Measurements from ENCODE around the gene LSM14A. TPM values are rescaled to one million over a fixed set of nuclear protein-coding genes. Genes with fewer than 3 reads are reported as not detected.

LSM14A gene
- total RNA-seq, 1 donor from 2014 or later = 89.5 TPM

DNA sequence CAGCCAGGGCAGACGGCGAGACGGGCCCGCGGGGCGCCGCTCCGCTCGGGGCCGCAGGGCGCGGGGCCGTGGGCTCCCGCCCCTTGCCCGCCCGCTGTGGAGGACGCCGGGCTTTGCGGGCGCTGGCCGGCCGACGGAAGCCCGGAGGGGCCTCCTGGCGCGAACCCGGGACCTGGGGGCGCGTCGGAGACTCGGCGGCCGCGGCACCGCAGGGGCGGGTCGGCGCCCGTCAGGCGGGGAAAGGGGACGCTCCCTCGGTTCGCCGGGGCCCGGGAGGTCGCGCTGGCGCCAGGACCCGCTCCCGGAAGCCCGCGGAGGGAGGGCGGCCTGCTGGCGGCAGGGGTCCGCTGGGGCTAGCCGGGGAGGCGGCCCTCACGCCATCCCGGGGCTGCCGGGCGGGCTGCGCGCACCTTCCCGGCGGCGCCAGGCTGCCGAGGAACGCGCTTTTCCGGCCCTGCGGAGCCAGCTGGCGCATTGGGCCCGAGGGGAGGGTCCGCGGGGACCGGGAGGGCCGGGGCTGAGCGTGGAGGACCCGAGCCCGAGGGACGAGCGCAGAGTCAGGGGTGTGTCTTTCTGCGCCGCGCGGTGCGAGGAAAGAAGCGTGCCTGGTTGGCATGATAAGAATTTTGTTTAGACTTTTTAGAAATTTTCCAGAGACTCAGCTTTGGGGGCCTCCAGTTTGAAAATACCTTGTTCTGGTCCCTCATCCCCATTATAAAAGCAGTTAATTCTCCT lies 82.6 kb downstream of the LSM14A start:
- peaks cover 14% of the 10 kb centered on the region for H3K9me3 Mint-ChIP-seq (ENCODE audit: unreplicated experiment)
- H3K27ac Mint-ChIP-seq (ENCODE audit: unreplicated experiment) = peak overlapping the region; percentile 85
- peak overlapping the region; percentile 92 for H3K4me3 Mint-ChIP-seq (ENCODE audit: unreplicated experiment)
- DNase-seq = peak; percentile 73
- H3K27me3 Mint-ChIP-seq (ENCODE audit: unreplicated experiment) = peaks cover 8% of the 10 kb centered on the region
- H3K36me3 Mint-ChIP-seq (ENCODE audit: unreplicated experiment) = peaks cover 5% of the 10 kb centered on the region
- H3K4me1 Mint-ChIP-seq (ENCODE audit: low read depth, unreplicated experiment) = peaks cover 12% of the 10 kb centered on the region
- TF ChIP-seq, protein P1, sequence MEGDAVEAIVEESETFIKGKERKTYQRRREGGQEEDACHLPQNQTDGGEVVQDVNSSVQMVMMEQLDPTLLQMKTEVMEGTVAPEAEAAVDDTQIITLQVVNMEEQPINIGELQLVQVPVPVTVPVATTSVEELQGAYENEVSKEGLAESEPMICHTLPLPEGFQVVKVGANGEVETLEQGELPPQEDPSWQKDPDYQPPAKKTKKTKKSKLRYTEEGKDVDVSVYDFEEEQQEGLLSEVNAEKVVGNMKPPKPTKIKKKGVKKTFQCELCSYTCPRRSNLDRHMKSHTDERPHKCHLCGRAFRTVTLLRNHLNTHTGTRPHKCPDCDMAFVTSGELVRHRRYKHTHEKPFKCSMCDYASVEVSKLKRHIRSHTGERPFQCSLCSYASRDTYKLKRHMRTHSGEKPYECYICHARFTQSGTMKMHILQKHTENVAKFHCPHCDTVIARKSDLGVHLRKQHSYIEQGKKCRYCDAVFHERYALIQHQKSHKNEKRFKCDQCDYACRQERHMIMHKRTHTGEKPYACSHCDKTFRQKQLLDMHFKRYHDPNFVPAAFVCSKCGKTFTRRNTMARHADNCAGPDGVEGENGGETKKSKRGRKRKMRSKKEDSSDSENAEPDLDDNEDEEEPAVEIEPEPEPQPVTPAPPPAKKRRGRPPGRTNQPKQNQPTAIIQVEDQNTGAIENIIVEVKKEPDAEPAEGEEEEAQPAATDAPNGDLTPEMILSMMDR (IDR thresholded peaks at IDR 0.05; ENCODE audit: partially characterized antibody, unreplicated experiment) = no peak

DNA sequence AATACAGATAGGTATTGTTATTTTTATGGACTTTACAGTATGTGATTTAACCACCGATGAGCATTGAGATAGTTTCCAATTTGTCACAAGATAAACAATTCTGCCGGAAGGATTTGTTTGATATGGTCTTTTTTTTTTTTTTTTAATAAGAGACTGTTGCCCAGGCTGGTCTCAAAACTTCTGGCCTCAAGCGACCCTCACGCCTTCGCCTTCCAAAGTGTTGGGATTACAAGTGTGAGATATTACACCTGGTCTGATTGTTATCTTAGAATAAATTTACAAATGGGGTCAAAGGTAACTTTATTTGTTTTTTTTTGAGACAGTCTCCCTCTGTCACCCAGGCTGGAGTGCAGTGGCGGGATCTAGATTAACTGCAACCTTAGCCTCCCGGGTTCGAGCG lies 83.2 kb downstream of the LSM14A start:
- Mint-ChIP-seq H3K9me3 (ENCODE audit: unreplicated experiment) (peaks cover 14% of the 10 kb centered on the region), H3K27me3 (ENCODE audit: unreplicated experiment) (peaks cover 8% of the 10 kb centered on the region), H3K36me3 (ENCODE audit: unreplicated experiment) (peaks cover 5% of the 10 kb centered on the region), H3K27ac (ENCODE audit: unreplicated experiment) (peak overlapping the region; percentile 85), H3K4me3 (ENCODE audit: unreplicated experiment) (peak overlapping the region; percentile 92), H3K4me1 (ENCODE audit: low read depth, unreplicated experiment) (peaks cover 15% of the 10 kb centered on the region)
- TF ChIP-seq, protein P1 (IDR thresholded peaks at IDR 0.05; ENCODE audit: partially characterized antibody, unreplicated experiment) = no peak
- DNase-seq = no peak

DNA sequence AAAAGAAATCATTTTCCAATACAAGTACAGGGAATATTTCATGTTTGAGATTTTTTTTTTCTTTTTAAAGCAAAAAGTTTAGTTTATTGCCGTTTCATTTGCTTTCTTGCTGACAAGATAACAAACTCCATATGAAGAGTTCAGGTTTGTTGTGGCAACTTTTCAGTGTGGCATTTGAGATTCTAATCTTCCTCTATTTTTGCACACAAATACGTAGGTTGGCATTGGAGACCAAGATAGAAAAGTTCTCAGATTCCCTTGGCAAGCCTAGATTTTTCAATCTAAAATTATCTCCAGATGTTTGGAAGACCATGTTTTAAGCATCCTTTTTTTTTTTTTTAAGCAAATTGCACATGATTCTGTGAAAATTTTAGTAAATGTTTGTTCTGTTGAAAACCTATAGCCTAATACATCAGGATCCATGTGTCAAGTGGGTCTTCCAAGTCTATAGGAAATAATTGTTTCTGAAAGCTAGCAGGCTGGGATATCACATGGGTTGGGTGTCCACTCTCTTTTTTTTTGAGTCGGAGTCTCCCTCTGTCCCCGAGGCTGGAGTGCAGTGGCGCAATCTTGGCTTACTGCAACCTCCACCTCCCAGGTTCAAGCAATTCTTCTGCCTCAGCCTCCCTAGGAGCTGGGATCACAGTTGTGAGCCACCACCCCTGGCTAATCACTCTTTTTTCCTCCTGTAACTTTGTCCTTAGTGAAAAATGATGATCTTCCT lies 84.7 kb downstream of the LSM14A start:
- no peak for DNase-seq

DNA sequence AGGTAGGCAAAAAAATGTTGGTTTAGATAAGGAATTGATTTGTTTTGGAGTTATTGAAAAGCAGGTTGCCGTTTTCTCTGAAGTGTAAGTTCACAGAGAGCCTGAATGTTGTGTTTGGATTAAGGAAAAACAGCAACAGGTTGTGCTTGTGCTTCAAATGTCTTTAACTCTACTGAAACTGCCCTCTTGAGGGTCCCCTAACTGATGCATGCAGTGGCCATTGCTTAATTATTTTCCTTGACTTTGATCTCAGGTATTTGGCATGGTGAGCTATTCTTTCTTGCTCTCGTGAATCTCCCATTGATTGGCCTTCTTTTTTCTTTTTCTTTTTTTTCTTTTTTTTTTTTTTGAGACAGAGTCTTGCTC lies 85.2 kb downstream of the LSM14A start:
- Mint-ChIP-seq H3K9me3 (ENCODE audit: unreplicated experiment) (peaks cover 18% of the 10 kb centered on the region), H3K27me3 (ENCODE audit: unreplicated experiment) (peaks cover 8% of the 10 kb centered on the region), H3K36me3 (ENCODE audit: unreplicated experiment) (no peaks in the 10 kb centered on the region), H3K27ac (ENCODE audit: unreplicated experiment) (no peak overlapping the region), H3K4me1 (ENCODE audit: low read depth, unreplicated experiment) (peaks cover 27% of the 10 kb centered on the region), H3K4me3 (ENCODE audit: unreplicated experiment) (no peak overlapping the region)
- DNase-seq = no peak
- TF ChIP-seq, protein P1 (IDR thresholded peaks at IDR 0.05; ENCODE audit: partially characterized antibody, unreplicated experiment) = no peak

More for the DNA sequence above, 84.7 kb downstream of the LSM14A start:
- Mint-ChIP-seq H3K4me1 (ENCODE audit: low read depth, unreplicated experiment) (peaks cover 27% of the 10 kb centered on the region), H3K9me3 (ENCODE audit: unreplicated experiment) (peaks cover 18% of the 10 kb centered on the region), H3K27me3 (ENCODE audit: unreplicated experiment) (peaks cover 8% of the 10 kb centered on the region), H3K36me3 (ENCODE audit: unreplicated experiment) (no peaks in the 10 kb centered on the region), H3K27ac (ENCODE audit: unreplicated experiment) (no peak overlapping the region), H3K4me3 (ENCODE audit: unreplicated experiment) (no peak overlapping the region)
- TF ChIP-seq, protein P1 (IDR thresholded peaks at IDR 0.05; ENCODE audit: partially characterized antibody, unreplicated experiment) = no peak

Data from glutamatergic neuron (in vitro differentiated cells).